ENCODE results near the gene MTFR2. TPM values are rescaled to one million over a fixed set of nuclear protein-coding genes. Genes with fewer than 3 reads are reported as not detected.
A peak's percentile ranks its signal among the peaks of the same experiment; 100 is the strongest.

MTFR2 gene
- total and polyA plus RNA-seq, 2 experiments from 2014 or later, result 7.4 to 13.5 TPM

GRCh38 chr6:136282906-136283305, 32.8 kb upstream of the MTFR2 start:
- H3K4me3 ChIP-seq, result no peak overlapping the region
- peaks cover 37% of the 10 kb centered on the region for H3K4me1 Mint-ChIP-seq

More at GRCh38 chr6:136282906-136283305, 32.8 kb upstream of the MTFR2 start:
- H3K27ac ChIP-seq (ENCODE audit: low read depth), result no peak overlapping the region
- peaks cover 95% of the 10 kb centered on the region for H3K79me2 ChIP-seq (replicated peaks; ENCODE audit: insufficient read depth)
- H3K27ac Mint-ChIP-seq, result 0 out of 2 replicates have a peak overlapping the region, but pooled peaks have one; percentile 74
- H3F3A ChIP-seq (replicated peaks; ENCODE audit: low read depth), result no peaks in the 10 kb centered on the region
- H3K9me3 Mint-ChIP-seq, result peaks cover 2% of the 10 kb centered on the region; the same call in 1 of the 3 replicates
- H3K36me3 Mint-ChIP-seq (ENCODE audit: low read depth), result peaks cover 39% of the 10 kb centered on the region
- H2AFZ ChIP-seq, result no peak overlapping the region
- no peaks in the 10 kb centered on the region for H3K27me3 Mint-ChIP-seq (ENCODE audit: insufficient read depth, low read depth, poor library complexity)
- H3K4me1 ChIP-seq (ENCODE audit: insufficient read depth), result peaks cover 20% of the 10 kb centered on the region
- peaks cover 92% of the 10 kb centered on the region for H4K20me1 ChIP-seq (replicated peaks; ENCODE audit: insufficient read depth)
- 0 out of 2 replicates have a peak overlapping the region, but pooled peaks have one; percentile 37 for H3K4me2 ChIP-seq
- H3K9me2 ChIP-seq (ENCODE audit: insufficient read depth), result no peaks in the 10 kb centered on the region
- no peaks in the 10 kb centered on the region for H3K27me3 ChIP-seq (ENCODE audit: insufficient read depth)
- no peak overlapping the region for H3K4me3 Mint-ChIP-seq
- peaks cover 27% of the 10 kb centered on the region for H3K36me3 ChIP-seq (ENCODE audit: insufficient read depth)
- peak; percentile 43; the same call in 2 of the 3 replicates for ATAC-seq
- DNase-seq (ENCODE audit: low spot score), result no peak
- no peak for TF ChIP-seq EZH2 (IDR thresholded peaks at IDR 0.05; ENCODE audit: low read depth, unreplicated experiment)
- no peak for TF ChIP-seq ZNF114 (CRISPR knock-in tag; IDR thresholded peaks at IDR 0.05)
- no peak for TF ChIP-seq ZNF462 (CRISPR knock-in tag; IDR thresholded peaks at IDR 0.05)
- TF ChIP-seq ETS1 (IDR thresholded peaks at IDR 0.05), result no peak
- TF ChIP-seq CTCF (conservative IDR thresholded peaks at IDR 0.05; ENCODE audit: low read depth in 2 of 2), result no peak
